GM12874 (cell line): ENCODE measurements around the gene P2RY8.

Source experiments
- TF ChIP-seq, protein P1 (sequence below): IDR thresholded peaks from 2 replicates; pipeline ENCODE4 v1.5.1; 2011; ENCODE audit warnings: low read depth, mild to moderate bottlenecking, control low read depth, low read length, moderate library complexity; ENCODE audit not compliant: insufficient read depth

P2RY8 gene

DNA sequence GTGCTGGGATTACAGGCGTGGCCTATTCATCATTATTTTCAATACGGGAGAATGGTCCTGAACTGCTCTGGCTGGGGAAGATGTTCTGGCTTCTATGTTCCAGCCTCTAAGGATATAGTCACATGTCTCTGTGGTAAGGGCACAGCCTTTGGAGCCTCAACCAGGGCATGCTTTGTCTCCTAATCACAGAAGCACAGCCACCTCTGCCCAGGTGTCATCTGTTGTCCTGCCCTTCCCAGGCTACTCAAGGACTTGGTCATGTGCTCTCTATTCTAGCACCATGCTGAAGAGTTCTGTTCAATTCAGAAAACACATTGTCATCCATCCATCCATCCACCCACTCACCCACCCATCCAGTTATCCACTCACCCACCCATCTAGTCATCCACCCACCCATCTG lies 113.8 kb downstream of the P2RY8 start:
- TF ChIP-seq, protein P1, sequence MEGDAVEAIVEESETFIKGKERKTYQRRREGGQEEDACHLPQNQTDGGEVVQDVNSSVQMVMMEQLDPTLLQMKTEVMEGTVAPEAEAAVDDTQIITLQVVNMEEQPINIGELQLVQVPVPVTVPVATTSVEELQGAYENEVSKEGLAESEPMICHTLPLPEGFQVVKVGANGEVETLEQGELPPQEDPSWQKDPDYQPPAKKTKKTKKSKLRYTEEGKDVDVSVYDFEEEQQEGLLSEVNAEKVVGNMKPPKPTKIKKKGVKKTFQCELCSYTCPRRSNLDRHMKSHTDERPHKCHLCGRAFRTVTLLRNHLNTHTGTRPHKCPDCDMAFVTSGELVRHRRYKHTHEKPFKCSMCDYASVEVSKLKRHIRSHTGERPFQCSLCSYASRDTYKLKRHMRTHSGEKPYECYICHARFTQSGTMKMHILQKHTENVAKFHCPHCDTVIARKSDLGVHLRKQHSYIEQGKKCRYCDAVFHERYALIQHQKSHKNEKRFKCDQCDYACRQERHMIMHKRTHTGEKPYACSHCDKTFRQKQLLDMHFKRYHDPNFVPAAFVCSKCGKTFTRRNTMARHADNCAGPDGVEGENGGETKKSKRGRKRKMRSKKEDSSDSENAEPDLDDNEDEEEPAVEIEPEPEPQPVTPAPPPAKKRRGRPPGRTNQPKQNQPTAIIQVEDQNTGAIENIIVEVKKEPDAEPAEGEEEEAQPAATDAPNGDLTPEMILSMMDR, result no peak

DNA sequence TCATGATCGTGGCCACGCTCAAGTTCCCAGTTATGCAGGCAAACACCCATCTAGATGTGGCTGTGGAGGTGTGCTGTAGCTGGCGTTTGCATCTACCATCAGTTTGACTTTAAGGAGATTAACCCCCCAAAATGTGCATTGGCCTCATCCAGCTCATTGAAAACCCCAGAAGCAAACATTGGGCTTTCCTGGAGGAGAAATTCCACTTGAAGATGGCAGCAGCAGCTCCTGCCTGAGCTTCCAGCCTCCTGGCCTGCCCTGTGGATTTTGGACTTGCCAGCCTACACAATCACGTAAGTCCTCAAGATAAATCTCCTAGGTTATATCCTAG lies 114.9 kb downstream of the P2RY8 start:
- TF ChIP-seq, protein P1, result no peak

DNA sequence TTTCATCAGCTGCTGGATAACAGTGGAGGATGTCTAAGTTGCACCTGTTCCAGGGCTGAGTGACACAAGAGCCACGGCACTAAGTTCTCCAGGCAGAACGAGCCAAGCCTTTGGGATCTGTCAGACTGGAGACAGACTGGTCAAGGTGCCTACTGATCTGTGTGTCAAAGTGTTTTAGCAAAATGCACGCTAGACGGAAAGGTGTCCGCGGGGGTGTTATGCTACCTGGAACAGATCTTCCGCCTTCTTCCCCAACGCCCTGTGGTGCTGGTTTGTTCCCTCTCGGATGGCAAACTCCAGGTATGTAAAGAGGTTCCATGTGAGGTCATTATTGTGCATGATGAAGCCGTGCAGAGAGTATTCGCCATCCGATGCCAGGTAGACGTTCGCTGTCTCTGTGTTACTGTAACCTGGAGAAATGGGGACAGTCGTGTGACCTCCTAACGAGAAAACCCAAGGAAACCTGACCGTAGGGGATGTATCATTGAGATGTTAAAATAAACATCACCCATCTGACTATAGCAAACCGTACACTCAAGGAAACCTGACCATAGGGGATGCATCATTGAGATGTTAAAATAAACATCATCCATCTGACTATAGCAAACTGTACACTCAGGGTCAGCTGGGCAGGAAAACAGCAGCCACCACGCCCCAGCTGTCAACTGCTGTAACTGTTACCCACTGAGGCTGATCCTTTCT lies 115.4 kb downstream of the P2RY8 start:
- TF ChIP-seq, protein P1, result no peak

DNA sequence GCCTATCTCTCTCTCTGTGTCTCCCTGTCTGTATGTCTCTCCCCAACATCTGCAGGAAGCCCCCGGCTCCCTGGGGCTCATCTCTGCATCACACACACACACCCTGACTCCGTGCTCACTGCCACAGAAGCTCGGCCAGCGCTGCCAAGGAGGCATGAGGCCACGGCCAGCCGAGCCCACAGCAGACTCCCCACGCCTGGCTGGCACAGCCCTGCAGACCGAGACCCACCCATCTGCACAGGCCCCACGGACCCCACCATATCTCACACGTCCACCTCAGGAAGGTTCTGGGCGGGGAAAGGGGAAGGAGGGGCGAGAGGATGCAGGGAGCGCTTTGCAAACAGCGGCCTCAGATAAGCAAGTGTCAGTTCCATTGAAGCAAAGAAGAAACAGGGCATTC lies 116.6 kb downstream of the P2RY8 start:
- TF ChIP-seq, protein P1, result no peak

DNA sequence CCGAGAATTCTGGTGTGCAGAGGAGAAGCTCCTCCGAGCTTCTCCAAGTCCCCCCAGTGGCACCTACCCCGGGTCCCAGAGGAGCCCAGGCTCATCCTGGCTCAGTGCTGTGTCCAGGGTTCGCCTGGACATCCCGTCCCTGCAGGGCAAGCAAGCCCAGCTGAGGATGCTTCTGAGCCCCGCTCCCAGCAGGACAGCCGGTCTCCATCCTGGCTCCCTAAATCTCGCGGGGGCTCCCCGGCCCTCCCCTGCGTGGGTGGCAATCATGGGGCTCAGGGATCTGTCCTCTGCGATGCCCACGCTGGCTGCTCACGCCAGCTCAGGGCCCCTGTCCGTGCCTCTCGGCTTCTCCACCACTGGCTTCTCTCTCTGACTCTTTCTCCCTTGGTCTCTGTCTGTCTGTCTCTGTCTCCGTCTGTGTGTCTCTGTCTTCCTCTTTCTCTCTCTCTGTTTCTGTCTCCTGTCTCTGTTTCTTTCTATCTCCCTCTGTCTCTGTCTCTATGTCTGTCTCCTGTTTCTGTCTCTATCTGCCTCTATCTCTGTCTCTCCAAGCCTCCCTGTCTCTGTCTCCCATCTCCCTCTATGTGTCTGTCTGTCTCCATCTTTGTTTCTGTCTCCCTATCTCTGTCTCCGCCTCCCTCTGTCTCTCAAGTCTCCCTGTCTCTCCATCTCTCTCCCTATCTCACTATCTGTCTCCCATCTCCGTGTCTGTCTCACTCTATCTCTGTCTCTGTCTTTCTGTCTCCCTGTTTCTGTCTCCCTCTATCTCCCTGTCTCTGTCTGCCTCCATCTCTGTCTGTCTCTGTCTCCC lies 117.2 kb downstream of the P2RY8 start:
- TF ChIP-seq, protein P1, result no peak

DNA sequence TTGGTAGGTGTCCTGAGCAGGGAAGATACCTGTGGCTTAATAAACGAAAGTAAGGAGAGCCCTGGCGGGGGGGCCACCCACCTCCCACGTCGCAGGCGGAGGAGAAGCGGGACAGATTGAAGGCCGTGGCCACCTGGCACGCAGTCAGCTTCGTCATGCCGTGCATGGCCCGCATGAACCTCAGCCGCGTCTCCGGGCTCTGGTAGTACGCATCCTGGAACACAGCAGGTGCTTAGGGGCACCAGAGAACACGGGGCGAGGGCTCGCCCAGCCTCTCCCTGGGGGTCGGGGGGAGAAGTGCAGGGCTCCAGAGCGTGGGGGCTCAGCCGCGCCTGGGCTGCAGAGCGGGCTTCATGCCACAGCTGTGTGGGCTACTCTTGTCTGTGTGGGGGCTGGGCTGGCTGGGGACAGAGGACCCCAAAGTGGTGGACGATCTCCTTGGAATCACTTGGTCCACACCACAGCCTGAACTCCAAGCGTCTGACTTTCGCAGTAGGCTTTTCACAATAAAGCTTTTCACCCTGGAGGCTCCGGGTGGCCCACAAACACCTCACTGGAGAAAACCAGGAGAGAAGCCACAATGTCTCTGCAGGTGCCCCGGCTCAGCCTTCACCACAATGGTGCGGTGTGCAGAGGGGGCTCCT lies 118.0 kb downstream of the P2RY8 start:
- TF ChIP-seq, protein P1, result no peak

DNA sequence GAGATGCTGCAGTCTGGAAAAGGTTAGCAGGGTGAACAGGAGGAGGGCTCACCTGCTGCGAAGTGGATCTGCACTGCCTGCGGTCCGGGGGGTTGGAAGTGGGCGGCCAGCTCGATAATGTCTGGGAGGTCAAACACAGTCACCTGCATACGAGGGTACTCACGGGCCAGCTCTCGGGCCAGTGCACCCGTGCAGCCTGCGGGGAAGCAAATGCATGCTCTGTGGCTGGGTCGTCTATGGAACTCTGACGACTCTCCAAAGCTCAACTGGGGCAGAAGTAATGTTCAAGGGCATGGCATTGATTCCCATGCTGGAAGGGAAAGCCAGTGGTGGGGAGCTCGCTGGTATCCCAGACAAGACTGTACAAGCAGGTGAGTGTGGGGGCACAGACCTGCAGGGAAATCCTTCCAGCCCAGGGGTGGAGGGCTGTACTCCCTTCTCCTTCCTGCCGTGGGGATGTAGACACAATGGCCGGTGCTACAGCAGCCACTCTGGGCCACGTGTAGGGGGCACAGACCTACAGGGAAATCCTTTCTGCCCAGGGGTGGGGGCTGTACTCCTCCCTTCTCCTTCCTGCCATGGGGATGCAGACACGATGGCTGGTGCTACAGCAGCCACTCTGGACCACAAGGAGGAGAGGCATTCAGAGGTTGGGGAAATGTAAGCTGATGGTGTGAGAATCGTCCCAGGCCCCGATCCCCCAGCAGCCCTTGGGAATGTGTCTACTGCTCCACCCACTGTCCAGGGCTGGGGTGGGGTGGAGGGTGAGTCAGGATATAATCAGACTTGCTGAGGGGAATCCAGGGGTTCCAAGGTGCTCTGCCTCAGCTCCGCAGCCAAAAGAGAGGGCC lies 118.8 kb downstream of the P2RY8 start:
- TF ChIP-seq, protein P1, result no peak
